ENCODE results near the gene DCLK1. TPM values are rescaled to one million over a fixed set of nuclear protein-coding genes. Genes with fewer than 3 reads are reported as not detected.

The DCLK1 gene
- total and polyA plus RNA-seq, 2 experiments from 2014 or later, result 0.16 to 2.9 TPM

DNA sequence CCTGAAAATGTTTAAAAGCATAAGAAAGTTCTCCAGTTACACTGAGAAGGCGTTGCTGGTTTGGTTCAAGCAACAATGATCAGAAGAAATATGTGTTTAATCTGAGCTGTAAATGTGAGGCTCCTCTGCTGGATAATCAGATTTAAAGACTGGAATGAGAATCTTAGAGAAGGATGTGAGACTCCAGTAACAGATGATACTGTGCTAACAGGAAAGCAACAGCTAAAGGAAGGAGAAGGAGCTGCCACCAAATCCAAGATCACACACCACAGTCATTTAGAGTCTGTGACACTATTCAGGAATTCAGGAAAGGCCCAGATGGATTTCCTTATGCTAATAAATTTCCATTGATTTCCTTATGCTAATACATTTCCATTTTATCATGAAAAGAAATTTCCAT lies 16.9 kb downstream of the DCLK1 start:
- Histone ChIP-seq H3K27me3 (no peaks in the 10 kb centered on the region), H2AFZ (no peak overlapping the region), H3K9me3 (ENCODE audit: low read depth) (no peaks in the 10 kb centered on the region), H3K4me3 (no peak overlapping the region), H3K4me1 (ENCODE audit: insufficient read depth) (no peaks in the 10 kb centered on the region), H3K9me2 (replicated peaks; ENCODE audit: insufficient read depth) (no peaks in the 10 kb centered on the region), H3K27ac (no peak overlapping the region), H3K36me3 (replicated peaks; ENCODE audit: insufficient read depth, low read depth) (no peaks in the 10 kb centered on the region), H3K4me2 (no peak overlapping the region), H4K20me1 (ENCODE audit: insufficient read depth, poor library complexity, severe bottlenecking) (no peaks in the 10 kb centered on the region), H3K79me2 (no peaks in the 10 kb centered on the region)
- 63% methylated on average over 1 of the region's 1 CpG for WGBS (ENCODE audit: low lambda C conversion rate, missing lambda C conversion rate)
- no peak for TF ChIP-seq EZH2phosphoT487 (IDR thresholded peaks at IDR 0.05; ENCODE audit: low read depth, severe bottlenecking, unreplicated experiment)
- DNase-seq (ENCODE audit: low spot score), result no peak

DNA sequence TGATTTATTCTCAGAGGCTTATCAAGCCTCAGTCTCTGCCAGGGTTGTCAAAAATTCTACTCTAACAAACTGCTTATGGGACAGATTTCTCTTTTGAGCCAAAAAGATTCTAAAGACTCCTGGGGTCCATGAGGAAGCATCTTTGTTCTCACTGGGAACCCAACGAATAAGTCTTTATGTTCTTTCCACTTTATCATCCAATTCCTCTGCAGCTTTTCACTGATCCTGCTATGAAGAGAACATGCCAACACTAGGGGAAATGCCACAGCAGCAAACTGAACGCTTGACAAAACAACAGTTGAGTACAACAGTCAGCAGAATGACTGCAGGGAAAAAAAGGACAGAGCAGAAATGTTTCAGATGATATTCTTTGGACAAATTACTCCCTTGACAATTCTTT lies 22.2 kb downstream of the DCLK1 start:
- H3K4me1 ChIP-seq (ENCODE audit: insufficient read depth), result no peaks in the 10 kb centered on the region

GRCh38 chr13:36108342-36108741 lies 22.8 kb downstream of the DCLK1 start:
- Histone ChIP-seq H3K4me2 (no peak overlapping the region), H3K79me2 (no peaks in the 10 kb centered on the region), H3K9me3 (ENCODE audit: low read depth) (no peaks in the 10 kb centered on the region), H3K9me2 (replicated peaks; ENCODE audit: insufficient read depth) (no peaks in the 10 kb centered on the region), H3K27ac (no peak overlapping the region), H3K4me3 (no peak overlapping the region), H3K27me3 (no peaks in the 10 kb centered on the region), H2AFZ (no peak overlapping the region), H3K36me3 (replicated peaks; ENCODE audit: insufficient read depth, low read depth) (no peaks in the 10 kb centered on the region), H3K4me1 (ENCODE audit: insufficient read depth) (no peaks in the 10 kb centered on the region), H4K20me1 (ENCODE audit: insufficient read depth, poor library complexity, severe bottlenecking) (no peaks in the 10 kb centered on the region)
- 84% methylated on average over 7 of the region's 7 CpGs for WGBS (ENCODE audit: low lambda C conversion rate, missing lambda C conversion rate)
- no peak for DNase-seq (ENCODE audit: low spot score)
- TF ChIP-seq, protein P1, sequence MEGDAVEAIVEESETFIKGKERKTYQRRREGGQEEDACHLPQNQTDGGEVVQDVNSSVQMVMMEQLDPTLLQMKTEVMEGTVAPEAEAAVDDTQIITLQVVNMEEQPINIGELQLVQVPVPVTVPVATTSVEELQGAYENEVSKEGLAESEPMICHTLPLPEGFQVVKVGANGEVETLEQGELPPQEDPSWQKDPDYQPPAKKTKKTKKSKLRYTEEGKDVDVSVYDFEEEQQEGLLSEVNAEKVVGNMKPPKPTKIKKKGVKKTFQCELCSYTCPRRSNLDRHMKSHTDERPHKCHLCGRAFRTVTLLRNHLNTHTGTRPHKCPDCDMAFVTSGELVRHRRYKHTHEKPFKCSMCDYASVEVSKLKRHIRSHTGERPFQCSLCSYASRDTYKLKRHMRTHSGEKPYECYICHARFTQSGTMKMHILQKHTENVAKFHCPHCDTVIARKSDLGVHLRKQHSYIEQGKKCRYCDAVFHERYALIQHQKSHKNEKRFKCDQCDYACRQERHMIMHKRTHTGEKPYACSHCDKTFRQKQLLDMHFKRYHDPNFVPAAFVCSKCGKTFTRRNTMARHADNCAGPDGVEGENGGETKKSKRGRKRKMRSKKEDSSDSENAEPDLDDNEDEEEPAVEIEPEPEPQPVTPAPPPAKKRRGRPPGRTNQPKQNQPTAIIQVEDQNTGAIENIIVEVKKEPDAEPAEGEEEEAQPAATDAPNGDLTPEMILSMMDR (IDR thresholded peaks at IDR 0.05; ENCODE audit: poor library complexity), result no peak
- TF ChIP-seq EZH2phosphoT487 (IDR thresholded peaks at IDR 0.05; ENCODE audit: low read depth, severe bottlenecking, unreplicated experiment) (no peak), EZH2 (IDR thresholded peaks at IDR 0.05; ENCODE audit: borderline replicate concordance) (no peak)

More for the DNA sequence above, 22.2 kb downstream of the DCLK1 start:
- Histone ChIP-seq H3K9me2 (replicated peaks; ENCODE audit: insufficient read depth) (no peaks in the 10 kb centered on the region), H4K20me1 (ENCODE audit: insufficient read depth, poor library complexity, severe bottlenecking) (no peaks in the 10 kb centered on the region), H3K27me3 (no peaks in the 10 kb centered on the region), H3K4me3 (no peak overlapping the region), H3K27ac (no peak overlapping the region), H3K79me2 (no peaks in the 10 kb centered on the region), H3K9me3 (ENCODE audit: low read depth) (no peaks in the 10 kb centered on the region), H3K4me2 (no peak overlapping the region), H3K36me3 (replicated peaks; ENCODE audit: insufficient read depth, low read depth) (no peaks in the 10 kb centered on the region), H2AFZ (no peak overlapping the region)
- DNase-seq (ENCODE audit: low spot score), result no peak
- TF ChIP-seq EZH2phosphoT487 (IDR thresholded peaks at IDR 0.05; ENCODE audit: low read depth, severe bottlenecking, unreplicated experiment), result no peak
- TF ChIP-seq EZH2 (IDR thresholded peaks at IDR 0.05; ENCODE audit: borderline replicate concordance), result no peak
- TF ChIP-seq, protein P1 (IDR thresholded peaks at IDR 0.05; ENCODE audit: poor library complexity), result no peak
- 89% methylated on average over 2 of the region's 2 CpGs for WGBS (ENCODE audit: low lambda C conversion rate, missing lambda C conversion rate)

DNA sequence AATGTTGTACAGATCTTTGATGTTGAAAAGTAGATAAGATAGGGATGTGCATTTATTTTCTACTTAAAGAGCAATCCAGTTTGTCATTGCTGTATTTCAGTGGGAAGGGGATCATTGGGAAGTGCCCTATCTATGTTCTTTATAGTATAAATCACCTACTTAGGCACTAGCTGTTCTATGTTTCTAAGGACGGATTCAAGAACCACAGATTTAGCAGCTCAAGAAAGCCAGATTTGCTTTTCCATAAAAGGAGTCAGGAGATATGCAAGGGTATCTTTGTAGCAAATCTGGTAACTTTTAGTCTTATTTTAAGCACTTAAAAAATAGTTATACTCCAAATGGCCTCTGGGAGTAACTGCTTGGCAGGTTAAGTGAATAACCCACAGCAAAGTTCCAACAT lies 23.7 kb downstream of the DCLK1 start:
- TF ChIP-seq EZH2 (IDR thresholded peaks at IDR 0.05; ENCODE audit: borderline replicate concordance) (no peak), EZH2phosphoT487 (IDR thresholded peaks at IDR 0.05; ENCODE audit: low read depth, severe bottlenecking, unreplicated experiment) (no peak)
- TF ChIP-seq, protein P1 (IDR thresholded peaks at IDR 0.05; ENCODE audit: poor library complexity), result no peak
- WGBS (ENCODE audit: low lambda C conversion rate, missing lambda C conversion rate), result 69% methylated on average over 1 of the region's 1 CpG
- H3K4me2 ChIP-seq, result no peak overlapping the region
- H3K27me3 ChIP-seq, result no peaks in the 10 kb centered on the region
- H3K9me2 ChIP-seq (replicated peaks; ENCODE audit: insufficient read depth), result no peaks in the 10 kb centered on the region
- no peaks in the 10 kb centered on the region for H3K4me1 ChIP-seq (ENCODE audit: insufficient read depth)
- H3K79me2 ChIP-seq, result no peaks in the 10 kb centered on the region
- no peak for DNase-seq (ENCODE audit: low spot score)
- H3K36me3 ChIP-seq (replicated peaks; ENCODE audit: insufficient read depth, low read depth), result no peaks in the 10 kb centered on the region
- no peaks in the 10 kb centered on the region for H4K20me1 ChIP-seq (ENCODE audit: insufficient read depth, poor library complexity, severe bottlenecking)
- H3K27ac ChIP-seq, result no peak overlapping the region
- H2AFZ ChIP-seq, result no peak overlapping the region
- no peak overlapping the region for H3K4me3 ChIP-seq
- no peaks in the 10 kb centered on the region for H3K9me3 ChIP-seq (ENCODE audit: low read depth)

Data from hepatocyte (in vitro differentiated cells).